Common myeloid progenitor, CD34-positive (primary cell): Measurements from ENCODE around the gene SGMS2.
A peak's percentile ranks its signal among the peaks of the same experiment; 100 is the strongest.

Experiments
- CTCF ChIA-PET: fragments of 350-600 bp; sonication (Branson Sonifier 250); formaldehyde crosslinking; loops from one replicate; lab custom pipeline; 2021; ENCODE audit warnings: antibody characterized with exemption; lab: Charles Lee
- POLR2A ChIA-PET: fragments of 350-600 bp; sonication (Branson Sonifier 250); formaldehyde crosslinking; loops from one replicate; lab custom pipeline; 2021; ENCODE audit warnings: antibody characterized with exemption; lab: Charles Lee
- DNase-seq, 3 donors: peaks; one replicate each; pipeline versions ENCODE4 v3.0.0 to v3.0.0-alpha.2; 2013
- H3K27ac ChIP-seq, 2 experiments: 1 replicate in 1 of 2; 2 replicates in 1 of 2; pipeline ENCODE4 v1.7.0; 2013; ENCODE audit warnings: inconsistent platforms in 2 of 2, low read length in 2 of 2, mild to moderate bottlenecking in 2 of 2, low read depth in 1 of 2, moderate library complexity in 1 of 2; ENCODE audit not compliant: severe bottlenecking in 2 of 2, insufficient read depth in 1 of 2, poor library complexity in 1 of 2
- H3K27me3 ChIP-seq, 5 experiments: replicated peaks in 2 of 5; 1 replicate in 3 of 5; 2 replicates in 2 of 5; pipeline versions ENCODE4 v1.6.1 to v1.7.0; 2013; ENCODE audit warnings: low read length in 4 of 5, mild to moderate bottlenecking in 2 of 5, moderate library complexity in 2 of 5, inconsistent platforms in 1 of 5; ENCODE audit not compliant: insufficient read depth in 5 of 5, control insufficient read depth in 4 of 5
- H3K36me3 ChIP-seq, 4 experiments: 1 replicate in 2 of 4; 2 replicates in 2 of 4; pipeline versions ENCODE4 v1.6.1 to v1.7.0; 2013; ENCODE audit warnings: low read length in 3 of 4, control low read depth in 1 of 4, mild to moderate bottlenecking in 1 of 4; ENCODE audit not compliant: control insufficient read depth in 4 of 4, insufficient read depth in 4 of 4
- H3K4me1 ChIP-seq, 4 experiments: 1 replicate in 3 of 4; 2 replicates in 1 of 4; pipeline versions ENCODE4 v1.6.1 to v1.7.1; 2013; ENCODE audit warnings: low read length in 3 of 4, mild to moderate bottlenecking in 3 of 4, control low read depth in 1 of 4, inconsistent platforms in 1 of 4, moderate library complexity in 1 of 4; ENCODE audit not compliant: control insufficient read depth in 4 of 4, insufficient read depth in 4 of 4; ENCODE audit errors: control extremely low read depth in 1 of 4
- H3K4me3 ChIP-seq, 7 experiments: 1 replicate in 4 of 7; 2 replicates in 3 of 7; pipeline versions ENCODE4 v1.5.1 to v1.7.0; 2013; ENCODE audit warnings: mild to moderate bottlenecking in 7 of 7, low read length in 6 of 7, moderate library complexity in 6 of 7, inconsistent platforms in 2 of 7, low read depth in 2 of 7, control low read depth in 1 of 7; ENCODE audit not compliant: insufficient read depth in 4 of 7, control insufficient read depth in 1 of 7; ENCODE audit errors: extremely low read depth in 1 of 7
- H3K9me3 ChIP-seq, 5 experiments: 1 replicate in 4 of 5; 2 replicates in 1 of 5; pipeline versions ENCODE4 v1.6.1 to v1.7.1; 2013; ENCODE audit warnings: low read length in 4 of 5, mild to moderate bottlenecking in 2 of 5, inconsistent platforms in 1 of 5, low read depth in 1 of 5, moderate library complexity in 1 of 5; ENCODE audit not compliant: control insufficient read depth in 4 of 5, insufficient read depth in 2 of 5; ENCODE audit errors: control extremely low read depth in 1 of 5
- WGBS: methylation state at CpG from one replicate; pipeline ENCODE4 v1.1.5; 2013; ENCODE audit not compliant: insufficient coverage; 5-methylcytosine and 5-hydroxymethylcytosine counted together

Gene SGMS2

GRCh38 chr4:107885865-107886264 is 61.1 kb downstream of the SGMS2 start:
- Histone ChIP-seq H3K4me3 (no peak overlapping the region), H3K4me1 (no peaks in the 10 kb centered on the region), H3K27ac (no peak overlapping the region), H3K36me3 (no peaks in the 10 kb centered on the region), H3K27me3 (no peaks in the 10 kb centered on the region), H3K9me3 (peaks cover 0 to 13% (median 4%) of the 10 kb centered on the region in 5 experiments)
- CTCF ChIA-PET, result interaction anchor here (0.9 kb wide), 1 partner anchor 14 kb away, joined by 3 read pairs; no protein-coding TSS in a partner anchor
- POLR2A ChIA-PET, result no interaction called here
- DNase-seq, result no peak

GRCh38 chr4:107888237-107888636 is 63.5 kb downstream of the SGMS2 start:
- Histone ChIP-seq H3K4me1 (no peaks in the 10 kb centered on the region), H3K27me3 (no peaks in the 10 kb centered on the region), H3K9me3 (peaks cover 0 to 13% (median 4%) of the 10 kb centered on the region in 5 experiments), H3K36me3 (no peaks in the 10 kb centered on the region), H3K4me3 (no peak overlapping the region), H3K27ac (no peak overlapping the region)
- POLR2A ChIA-PET, result no interaction called here
- CTCF ChIA-PET, result no interaction called here
- WGBS, result 90% methylated on average over 1 of the region's 2 CpGs
- peak in 2 of 3 donors; percentile 6 for DNase-seq

GRCh38 chr4:107890779-107891178 is 66.0 kb downstream of the SGMS2 start:
- Histone ChIP-seq H3K9me3 (peaks cover 0 to 13% (median 4%) of the 10 kb centered on the region in 5 experiments), H3K36me3 (no peaks in the 10 kb centered on the region), H3K4me3 (no peak overlapping the region), H3K27me3 (no peaks in the 10 kb centered on the region), H3K27ac (no peak overlapping the region), H3K4me1 (no peaks in the 10 kb centered on the region)
- 100% methylated on average over 1 of the region's 2 CpGs for WGBS
- CTCF ChIA-PET, result interaction anchor here (1.3 kb wide), 1 partner anchor 132 kb away, joined by 3 read pairs; no protein-coding TSS in a partner anchor
- no peak for DNase-seq
- POLR2A ChIA-PET, result no interaction called here

GRCh38 chr4:107891299-107891698 is 66.6 kb downstream of the SGMS2 start:
- Histone ChIP-seq H3K4me1 (no peaks in the 10 kb centered on the region), H3K4me3 (no peak overlapping the region), H3K9me3 (peaks cover 0 to 13% (median 4%) of the 10 kb centered on the region in 5 experiments), H3K27ac (no peak overlapping the region), H3K36me3 (no peaks in the 10 kb centered on the region), H3K27me3 (no peaks in the 10 kb centered on the region)
- CTCF ChIA-PET, result interaction anchor here (1.3 kb wide), 1 partner anchor 133 kb away, joined by 3 read pairs; no protein-coding TSS in a partner anchor
- POLR2A ChIA-PET, result no interaction called here
- DNase-seq, result no peak

GRCh38 chr4:107893171-107894137 is 68.7 kb downstream of the SGMS2 start:
- Histone ChIP-seq H3K36me3 (no peaks in the 10 kb centered on the region), H3K27ac (no peak overlapping the region), H3K4me1 (no peaks in the 10 kb centered on the region), H3K27me3 (no peaks in the 10 kb centered on the region), H3K4me3 (no peak overlapping the region), H3K9me3 (peaks cover 0 to 5% (median 2%) of the 10 kb centered on the region in 5 experiments)
- ChIA-PET POLR2A (no interaction called here), CTCF (interaction anchor here (0.6 to 1.1 kb wide), 2 partner anchors 12 to 1392 kb away, joined by 3 read pairs; no protein-coding TSS in a partner anchor)
- no peak for DNase-seq
- 94% methylated on average over 3 of the region's 4 CpGs for WGBS

- DNase-seq, result no peak
- Histone ChIP-seq H3K9me3 (peaks cover 0 to under 1% (median 0%) of the 10 kb centered on the region in 5 experiments), H3K27ac (no peak overlapping the region), H3K36me3 (no peaks in the 10 kb centered on the region), H3K4me3 (no peak overlapping the region), H3K27me3 (no peaks in the 10 kb centered on the region), H3K4me1 (no peaks in the 10 kb centered on the region)
- ChIA-PET POLR2A (no interaction called here), CTCF (no interaction called here)
- 100% methylated on average over 5 of the region's 6 CpGs for WGBS
These were observed 69.4 kb downstream of the SGMS2 start for GRCh38 chr4:107894138-107894603.

- DNase-seq, result no peak
These were observed 71.5 kb downstream of the SGMS2 start for GRCh38 chr4:107896158-107896645.

More at GRCh38 chr4:107896158-107896645, 71.5 kb downstream of the SGMS2 start:
- H3K27ac ChIP-seq, result no peak overlapping the region
- no peaks in the 10 kb centered on the region for H3K36me3 ChIP-seq
- no peaks in the 10 kb centered on the region for H3K9me3 ChIP-seq
- no peaks in the 10 kb centered on the region for H3K4me1 ChIP-seq
- WGBS, result 100% methylated on average over 1 of the region's 2 CpGs
- ChIA-PET CTCF (interaction anchor here (1.0 to 1.4 kb wide), 3 partner anchors 17 to 138 kb away, joined by 3 read pairs; no protein-coding TSS in a partner anchor), POLR2A (no interaction called here)
- no peaks in the 10 kb centered on the region for H3K27me3 ChIP-seq
- no peak overlapping the region for H3K4me3 ChIP-seq
